Loucy (cell line): Measurements from ENCODE around the gene AADAT.

Experiments
- H2AFZ ChIP-seq: fragments of 200-600 bp; sonication (generic); 2 replicates; pipeline ENCODE4 v1.6.0; 2016; ENCODE audit warnings: antibody characterized with exemption, mild to moderate bottlenecking, low read length, moderate library complexity
- H3F3A ChIP-seq: fragments of 200-600 bp; 2 replicates; pipeline ENCODE4 v1.6.0; 2016; ENCODE audit warnings: antibody characterized with exemption, low read depth, mild to moderate bottlenecking
- H3K27me3 ChIP-seq: fragments of 200-600 bp; sonication (generic); 2 replicates; pipeline ENCODE4 v1.6.1; 2014; ENCODE audit warnings: low read length, mild to moderate bottlenecking; ENCODE audit not compliant: insufficient read depth, poor library complexity, severe bottlenecking
- H3K36me3 ChIP-seq: fragments of 200-600 bp; sonication (generic); 2 replicates; pipeline ENCODE4 v1.6.1; 2016; ENCODE audit warnings: low read length; ENCODE audit not compliant: insufficient read depth
- H3K4me1 ChIP-seq: fragments of 200-600 bp; sonication (generic); 2 replicates; pipeline ENCODE4 v1.5.1; 2014; ENCODE audit warnings: low read length, mild to moderate bottlenecking; ENCODE audit not compliant: insufficient read depth, poor library complexity, severe bottlenecking
- H3K4me2 ChIP-seq: fragments of 200-600 bp; sonication (generic); 2 replicates; pipeline ENCODE4 v1.6.0; 2014; ENCODE audit warnings: antibody characterized with exemption, low read length, low read depth, mild to moderate bottlenecking; ENCODE audit not compliant: poor library complexity, severe bottlenecking
- H3K4me3 ChIP-seq: fragments of 200-600 bp; sonication (generic); 2 replicates; pipeline ENCODE4 v1.5.1; 2014; ENCODE audit warnings: low read length, mild to moderate bottlenecking, mixed read lengths; ENCODE audit not compliant: poor library complexity, severe bottlenecking
- H3K79me2 ChIP-seq: fragments of 200-600 bp; sonication (generic); 2 replicates; pipeline ENCODE4 v1.6.1; 2014; ENCODE audit warnings: low read length; ENCODE audit not compliant: insufficient read depth
- H3K9ac ChIP-seq: fragments of 200-600 bp; sonication (generic); 2 replicates; pipeline ENCODE4 v1.6.0; 2014; ENCODE audit warnings: mild to moderate bottlenecking, low read depth, low read length, moderate library complexity; ENCODE audit not compliant: poor library complexity, severe bottlenecking
- H3K9me2 ChIP-seq: fragments of 200-600 bp; sonication (generic); replicated peaks from 2 replicates; pipeline ENCODE4 v1.6.1; 2016; ENCODE audit warnings: low read depth, low read length, mixed read lengths
- H3K9me3 ChIP-seq: fragments of 200-600 bp; sonication (generic); 2 replicates; pipeline ENCODE4 v1.6.1; 2014; ENCODE audit warnings: mild to moderate bottlenecking, antibody characterized with exemption, low read length, low read depth; ENCODE audit not compliant: insufficient read depth
- H4K20me1 ChIP-seq: fragments of 200-600 bp; sonication (generic); 2 replicates; pipeline ENCODE4 v1.6.0; 2014; ENCODE audit warnings: antibody characterized with exemption, low read length, mild to moderate bottlenecking; ENCODE audit not compliant: insufficient read depth, poor library complexity, severe bottlenecking
- EZH2phosphoT487 ChIP-seq: fragments of 200-600 bp; IDR thresholded peaks from 2 replicates; pipeline ENCODE4 v1.6.1; 2018; ENCODE audit warnings: antibody characterized with exemption, mild to moderate bottlenecking, moderate library complexity, borderline replicate concordance
- TF ChIP-seq, protein P1 (sequence below): fragments of 200-600 bp; sonication (generic); conservative IDR thresholded peaks from 2 replicates; pipeline ENCODE4 v1.5.1; 2014; ENCODE audit warnings: mild to moderate bottlenecking, antibody characterized with exemption, low read length

AADAT gene

DNA sequence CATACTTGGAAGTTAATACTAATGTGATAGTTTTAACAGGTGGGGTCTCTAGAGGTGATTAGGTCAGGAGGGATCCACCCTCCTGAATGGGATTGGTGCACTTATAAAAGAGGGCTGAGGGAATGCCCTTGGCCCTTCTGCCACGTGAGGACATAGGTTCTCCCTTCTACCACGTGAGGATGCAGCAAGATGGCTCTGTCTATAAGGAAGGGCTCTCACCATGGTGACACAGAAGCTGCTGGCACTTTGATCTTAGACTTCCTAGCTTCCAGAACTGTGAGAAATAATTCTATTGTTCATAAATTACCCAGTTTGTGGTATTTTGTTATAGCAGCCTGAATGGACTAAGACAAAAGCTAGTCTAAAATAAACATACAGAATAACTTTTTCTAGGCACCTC lies 1.0 kb downstream of the AADAT start:
- Histone ChIP-seq H3K4me3 (no peak overlapping the region), H3K36me3 (no peaks in the 10 kb centered on the region), H3K9me3 (0 out of 2 replicates have a peak, but pooled peaks cover 4% of the 10 kb centered on the region), H3K9me2 (no peaks in the 10 kb centered on the region), H3K4me2 (no peak overlapping the region), H2AFZ (no peak overlapping the region), H3K27me3 (no peaks in the 10 kb centered on the region), H4K20me1 (no peaks in the 10 kb centered on the region), H3K4me1 (no peaks in the 10 kb centered on the region), H3K9ac (no peak overlapping the region), H3F3A (no peaks in the 10 kb centered on the region), H3K79me2 (no peaks in the 10 kb centered on the region)
- TF ChIP-seq, protein P1, sequence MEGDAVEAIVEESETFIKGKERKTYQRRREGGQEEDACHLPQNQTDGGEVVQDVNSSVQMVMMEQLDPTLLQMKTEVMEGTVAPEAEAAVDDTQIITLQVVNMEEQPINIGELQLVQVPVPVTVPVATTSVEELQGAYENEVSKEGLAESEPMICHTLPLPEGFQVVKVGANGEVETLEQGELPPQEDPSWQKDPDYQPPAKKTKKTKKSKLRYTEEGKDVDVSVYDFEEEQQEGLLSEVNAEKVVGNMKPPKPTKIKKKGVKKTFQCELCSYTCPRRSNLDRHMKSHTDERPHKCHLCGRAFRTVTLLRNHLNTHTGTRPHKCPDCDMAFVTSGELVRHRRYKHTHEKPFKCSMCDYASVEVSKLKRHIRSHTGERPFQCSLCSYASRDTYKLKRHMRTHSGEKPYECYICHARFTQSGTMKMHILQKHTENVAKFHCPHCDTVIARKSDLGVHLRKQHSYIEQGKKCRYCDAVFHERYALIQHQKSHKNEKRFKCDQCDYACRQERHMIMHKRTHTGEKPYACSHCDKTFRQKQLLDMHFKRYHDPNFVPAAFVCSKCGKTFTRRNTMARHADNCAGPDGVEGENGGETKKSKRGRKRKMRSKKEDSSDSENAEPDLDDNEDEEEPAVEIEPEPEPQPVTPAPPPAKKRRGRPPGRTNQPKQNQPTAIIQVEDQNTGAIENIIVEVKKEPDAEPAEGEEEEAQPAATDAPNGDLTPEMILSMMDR: no peak
- no peak for TF ChIP-seq EZH2phosphoT487

DNA sequence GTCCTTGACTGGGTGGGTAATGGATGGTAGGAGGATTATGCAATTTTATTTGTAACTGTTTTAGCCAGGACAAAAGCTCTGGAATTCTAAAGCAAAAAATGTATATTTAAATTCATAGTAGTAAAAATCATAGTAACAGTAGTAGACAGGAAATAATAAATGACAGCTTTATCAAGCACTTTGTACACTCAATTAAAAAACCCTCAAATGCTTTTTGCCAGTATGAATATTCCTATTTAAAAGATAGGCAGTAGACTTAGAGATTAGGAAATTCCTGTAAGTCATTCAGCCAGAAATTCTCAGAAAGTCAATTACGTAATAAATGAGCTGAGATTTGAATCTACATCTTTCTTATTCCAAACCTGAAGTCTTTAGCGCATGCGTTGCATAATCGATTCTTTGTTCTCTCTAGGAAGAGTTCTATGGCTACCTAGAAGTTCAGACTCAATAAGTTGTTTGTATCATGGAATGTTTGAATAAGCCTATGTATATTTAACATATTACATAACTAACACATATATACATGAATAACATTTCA lies 2.5 kb downstream of the AADAT start:
- Histone ChIP-seq H3K9me3 (0 out of 2 replicates have a peak, but pooled peaks cover 4% of the 10 kb centered on the region), H3F3A (no peaks in the 10 kb centered on the region), H3K9ac (no peak overlapping the region), H3K79me2 (no peaks in the 10 kb centered on the region), H3K4me3 (no peak overlapping the region), H3K4me2 (no peak overlapping the region), H3K4me1 (no peaks in the 10 kb centered on the region), H3K9me2 (no peaks in the 10 kb centered on the region), H3K27me3 (no peaks in the 10 kb centered on the region), H4K20me1 (no peaks in the 10 kb centered on the region), H2AFZ (no peak overlapping the region), H3K36me3 (no peaks in the 10 kb centered on the region)
- no peak for TF ChIP-seq EZH2phosphoT487
- TF ChIP-seq, protein P1: no peak

DNA sequence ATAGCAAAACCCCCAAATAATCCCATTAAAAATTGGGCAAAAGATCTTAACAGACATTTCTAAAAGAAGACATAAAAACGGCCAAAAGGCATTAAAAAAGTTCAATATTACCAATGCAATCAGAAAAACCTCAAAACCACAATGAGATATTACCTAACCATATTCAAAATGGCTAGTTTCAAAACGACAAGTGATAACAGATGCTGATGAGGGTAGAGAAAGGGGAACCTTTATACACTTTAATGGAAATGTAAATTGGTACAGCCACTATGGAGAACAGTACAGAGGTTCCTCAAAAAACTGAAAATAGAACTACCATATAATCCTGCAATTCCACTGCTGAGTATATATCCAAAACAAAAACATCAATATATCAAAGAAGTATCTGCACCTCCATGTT lies 6.2 kb downstream of the AADAT start:
- Histone ChIP-seq H3K27me3 (no peaks in the 10 kb centered on the region), H3K36me3 (no peaks in the 10 kb centered on the region), H3K9ac (no peak overlapping the region), H3K4me1 (no peaks in the 10 kb centered on the region), H3K9me2 (no peaks in the 10 kb centered on the region), H3K9me3 (no peaks in the 10 kb centered on the region), H2AFZ (no peak overlapping the region), H3K79me2 (no peaks in the 10 kb centered on the region), H3F3A (no peaks in the 10 kb centered on the region), H4K20me1 (no peaks in the 10 kb centered on the region), H3K4me3 (no peak overlapping the region), H3K4me2 (no peak overlapping the region)
- TF ChIP-seq, protein P1: no peak
- TF ChIP-seq EZH2phosphoT487: no peak
